Measurements from ENCODE around the gene SETD3.

Gene SETD3

GRCh38 chr14:99520571-99521081 is 40.0 kb upstream of the SETD3 start:
- H3K4me3 Mint-ChIP-seq: no peak overlapping the region
- H3K9me3 Mint-ChIP-seq: no peaks in the 10 kb centered on the region
- peaks cover 2% of the 10 kb centered on the region for H3K27me3 Mint-ChIP-seq
- intact Hi-C loops (cut with micrococcal nuclease): no loop called here
- H3K4me1 Mint-ChIP-seq (ENCODE audit: low read depth): no peaks in the 10 kb centered on the region
- H3K36me3 Mint-ChIP-seq (ENCODE audit: low read depth): no peaks in the 10 kb centered on the region
- no peak overlapping the region for H3K27ac Mint-ChIP-seq

GRCh38 chr14:99519931-99520421 is 39.3 kb upstream of the SETD3 start:
- intact Hi-C loops (cut with micrococcal nuclease): loop anchor here (5.0 kb wide), 1 partner anchor 367 kb away; no protein-coding TSS in a partner anchor
- no peaks in the 10 kb centered on the region for H3K9me3 Mint-ChIP-seq
- peaks cover 2% of the 10 kb centered on the region for H3K27me3 Mint-ChIP-seq
- no peaks in the 10 kb centered on the region for H3K4me1 Mint-ChIP-seq (ENCODE audit: low read depth)
- H3K4me3 Mint-ChIP-seq: no peak overlapping the region
- H3K27ac Mint-ChIP-seq: no peak overlapping the region
- no peaks in the 10 kb centered on the region for H3K36me3 Mint-ChIP-seq (ENCODE audit: low read depth)

GRCh38 chr14:99519347-99519881 is 38.8 kb upstream of the SETD3 start:
- Mint-ChIP-seq H3K9me3 (no peaks in the 10 kb centered on the region), H3K4me1 (ENCODE audit: low read depth) (no peaks in the 10 kb centered on the region), H3K36me3 (ENCODE audit: low read depth) (no peaks in the 10 kb centered on the region), H3K27ac (no peak overlapping the region), H3K4me3 (no peak overlapping the region), H3K27me3 (peaks cover 2% of the 10 kb centered on the region)
- intact Hi-C loops (cut with micrococcal nuclease): loop anchor here (5.0 kb wide), 1 partner anchor 368 kb away; no protein-coding TSS in a partner anchor

DNA sequence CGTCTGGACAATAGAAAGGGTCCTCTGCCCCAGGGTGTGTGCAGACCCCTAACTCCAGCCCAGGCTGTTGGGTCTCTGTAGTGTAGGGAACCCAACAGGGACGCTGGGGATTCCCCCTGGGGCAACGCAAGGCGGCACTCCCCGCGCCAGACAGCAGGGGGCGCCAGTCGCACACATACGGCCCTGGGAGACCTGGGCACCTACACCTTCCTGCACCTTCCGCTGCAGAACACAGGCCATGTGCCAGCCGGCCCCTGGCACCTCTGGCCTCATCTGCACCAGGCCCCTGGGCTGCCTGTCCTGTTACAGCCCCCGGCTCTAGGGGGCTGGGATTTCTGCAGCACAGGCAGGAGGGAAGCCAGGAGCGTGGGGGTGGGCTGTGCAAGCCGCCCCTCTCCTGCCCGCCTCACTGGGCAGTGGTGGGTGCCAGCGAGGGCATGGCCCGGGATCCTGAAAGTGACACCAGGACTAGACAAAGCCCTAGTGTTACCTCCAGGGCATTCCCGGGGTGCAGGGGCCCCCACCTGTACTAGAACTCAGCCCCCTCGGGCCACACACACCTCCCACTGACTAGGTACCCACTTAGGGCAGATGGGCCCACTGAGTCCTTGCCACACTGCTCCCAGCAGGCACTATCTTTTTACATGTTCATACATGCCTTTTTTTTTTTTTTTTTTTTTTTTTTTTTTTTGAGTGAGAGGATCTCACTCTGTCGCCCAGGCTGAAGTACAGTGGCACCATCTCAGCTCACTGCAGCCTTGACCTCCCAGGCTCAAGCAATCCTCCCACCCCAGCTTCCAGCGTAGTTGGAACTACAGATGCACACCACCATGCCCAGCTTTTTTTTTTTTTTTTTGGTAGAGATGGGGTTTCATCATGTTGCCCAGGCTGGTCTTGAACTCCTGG is 38.0 kb upstream of the SETD3 start:
- Mint-ChIP-seq H3K4me1 (ENCODE audit: low read depth) (no peaks in the 10 kb centered on the region), H3K27ac (no peak overlapping the region), H3K36me3 (ENCODE audit: low read depth) (peaks cover 7% of the 10 kb centered on the region), H3K27me3 (peaks cover 1% of the 10 kb centered on the region), H3K9me3 (no peaks in the 10 kb centered on the region), H3K4me3 (no peak overlapping the region)
- intact Hi-C loops (cut with micrococcal nuclease): loop anchor here (1.0 to 5.0 kb wide), 2 partner anchors 111 to 369 kb away; no protein-coding TSS in a partner anchor

DNA sequence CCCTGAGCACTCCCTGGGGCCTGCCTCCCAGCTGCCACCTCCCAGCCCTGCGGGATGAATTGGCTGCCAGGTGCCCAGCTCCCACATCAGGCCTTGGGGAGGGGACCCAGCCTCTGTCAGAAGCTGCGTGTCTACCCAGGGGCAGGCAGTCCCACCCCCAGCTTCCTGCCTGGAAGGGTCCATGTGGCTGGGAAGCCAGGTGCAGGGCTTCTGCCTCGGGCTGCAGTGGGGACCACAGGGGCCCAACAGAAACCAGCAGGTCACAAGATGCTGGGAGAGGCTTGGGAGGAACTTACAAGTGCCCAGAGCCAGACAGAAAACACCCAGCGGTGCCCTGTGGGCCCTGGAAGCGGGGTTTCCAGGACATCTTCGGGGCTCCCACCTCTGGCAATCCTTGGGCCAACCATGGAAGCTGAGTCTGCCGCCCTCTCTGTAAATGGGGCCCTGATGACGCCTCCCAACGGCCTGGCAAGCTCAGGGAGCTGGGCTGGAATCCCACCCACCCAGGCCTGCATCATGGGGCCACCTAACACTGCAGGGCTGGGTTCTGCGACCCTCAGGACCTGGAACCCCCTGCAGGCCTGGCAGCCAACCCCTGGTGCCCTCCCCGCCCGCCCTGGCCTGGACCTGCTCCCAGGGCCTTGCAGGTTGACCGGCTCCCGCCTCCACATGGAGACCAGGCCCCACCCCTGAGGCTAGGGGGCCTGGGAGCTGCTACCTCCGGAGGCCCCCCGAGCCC is 37.2 kb upstream of the SETD3 start:
- peaks cover 16% of the 10 kb centered on the region for H3K36me3 Mint-ChIP-seq (ENCODE audit: low read depth)
- intact Hi-C loops (cut with micrococcal nuclease): loop anchor here (1.0 to 5.0 kb wide), 2 partner anchors 111 to 369 kb away; no protein-coding TSS in a partner anchor
- no peak overlapping the region for H3K4me3 Mint-ChIP-seq
- H3K27ac Mint-ChIP-seq: no peak overlapping the region
- H3K9me3 Mint-ChIP-seq: no peaks in the 10 kb centered on the region
- H3K27me3 Mint-ChIP-seq: peaks cover 1% of the 10 kb centered on the region
- H3K4me1 Mint-ChIP-seq (ENCODE audit: low read depth): no peaks in the 10 kb centered on the region

- Mint-ChIP-seq H3K27me3 (peaks cover 1% of the 10 kb centered on the region), H3K4me1 (ENCODE audit: low read depth) (no peaks in the 10 kb centered on the region), H3K9me3 (no peaks in the 10 kb centered on the region), H3K27ac (no peak overlapping the region), H3K36me3 (ENCODE audit: low read depth) (peaks cover 23% of the 10 kb centered on the region), H3K4me3 (no peak overlapping the region)
- intact Hi-C loops (cut with micrococcal nuclease): loop anchor here (5.0 kb wide), 1 partner anchor 370 kb away; no protein-coding TSS in a partner anchor
Measured at GRCh38 chr14:99516871-99517642, 36.4 kb upstream of the SETD3 start.

DNA sequence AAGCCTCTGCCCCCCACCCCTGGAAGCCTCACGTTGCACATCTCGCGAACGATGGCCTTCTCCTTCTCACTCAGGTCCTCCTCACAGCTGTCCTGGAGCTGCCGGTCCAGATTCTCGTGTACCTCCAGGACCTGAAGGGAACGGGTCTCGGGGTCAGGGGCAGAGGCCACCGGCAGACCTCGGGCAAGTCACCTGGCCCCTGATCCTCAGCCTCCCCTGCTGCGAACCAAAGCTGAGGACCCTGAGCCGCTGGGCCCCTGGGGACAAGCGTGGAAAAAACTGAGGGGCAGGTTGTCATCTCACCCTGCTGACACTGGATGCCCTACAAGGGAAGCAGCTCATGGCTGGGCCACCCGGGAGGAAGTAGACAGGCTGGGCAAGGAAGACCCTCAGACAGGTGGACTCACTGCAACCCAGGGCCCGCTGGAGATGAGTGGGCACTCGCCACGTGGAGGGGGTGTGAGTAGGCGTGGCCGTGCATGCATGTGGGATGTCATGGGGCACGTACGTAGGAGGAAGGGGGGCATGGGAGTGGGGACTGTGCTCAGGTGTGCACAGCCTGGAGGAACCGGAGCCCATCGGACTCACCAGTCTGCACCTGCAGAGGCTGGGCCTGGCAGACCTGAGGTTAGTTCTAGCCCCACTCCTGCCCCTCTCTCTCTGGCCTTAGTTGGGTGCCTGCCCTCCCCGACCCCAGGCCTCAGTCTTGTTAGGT is 35.7 kb upstream of the SETD3 start:
- Mint-ChIP-seq H3K9me3 (no peaks in the 10 kb centered on the region), H3K27me3 (peaks cover 1% of the 10 kb centered on the region), H3K27ac (no peak overlapping the region), H3K4me1 (ENCODE audit: low read depth) (no peaks in the 10 kb centered on the region), H3K4me3 (no peak overlapping the region), H3K36me3 (ENCODE audit: low read depth) (peaks cover 31% of the 10 kb centered on the region)
- intact Hi-C loops (cut with micrococcal nuclease): loop anchor here (5.0 kb wide), 1 partner anchor 371 kb away; no protein-coding TSS in a partner anchor

- H3K27me3 Mint-ChIP-seq: peaks cover 1% of the 10 kb centered on the region
Measured at GRCh38 chr14:99515301-99516155, 34.9 kb upstream of the SETD3 start.

DNA sequence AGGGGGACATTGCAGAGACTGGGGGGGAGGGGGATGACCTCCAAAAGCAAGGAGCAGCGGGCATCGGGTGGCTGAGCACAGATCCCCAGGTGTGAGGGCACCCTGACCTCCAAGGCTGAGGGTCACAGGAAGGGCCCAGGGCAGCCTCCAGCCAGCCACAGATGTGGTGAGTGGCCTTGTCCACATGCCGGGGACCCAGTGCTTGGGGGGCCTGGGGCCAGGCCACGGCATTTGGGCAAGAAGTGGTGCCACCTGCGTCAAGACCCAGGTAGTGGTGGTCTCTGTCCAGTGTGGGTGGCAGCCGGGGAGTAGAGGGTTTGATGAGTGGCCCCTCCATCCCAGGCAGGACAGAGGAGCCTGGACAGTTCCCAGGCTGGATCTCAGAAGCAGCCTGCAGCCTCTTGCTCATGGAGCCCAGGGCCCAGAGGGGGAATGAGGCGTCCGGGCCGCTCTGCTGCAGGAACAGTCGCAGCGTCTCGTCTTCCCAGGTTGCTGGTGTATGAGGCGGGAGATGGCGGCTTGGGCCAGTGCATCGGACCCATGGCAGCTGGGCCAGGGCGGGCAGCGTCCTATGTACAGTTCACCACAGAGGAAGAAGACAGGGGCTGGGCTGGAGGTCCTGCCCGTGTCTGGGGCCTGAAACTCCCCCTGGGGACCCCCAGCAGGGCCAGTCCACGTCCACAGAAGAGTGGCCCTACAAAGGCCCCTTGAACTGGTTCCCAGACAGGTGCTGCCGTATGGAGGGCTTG is 34.1 kb upstream of the SETD3 start:
- Mint-ChIP-seq H3K36me3 (ENCODE audit: low read depth) (peaks cover 44% of the 10 kb centered on the region), H3K27ac (no peak overlapping the region), H3K27me3 (peaks cover 1% of the 10 kb centered on the region), H3K4me3 (no peak overlapping the region), H3K4me1 (ENCODE audit: low read depth) (no peaks in the 10 kb centered on the region), H3K9me3 (no peaks in the 10 kb centered on the region)
- intact Hi-C loops (cut with micrococcal nuclease): loop anchor here (5.0 kb wide), 1 partner anchor 373 kb away; no protein-coding TSS in a partner anchor

More at GRCh38 chr14:99515301-99516155, 34.9 kb upstream of the SETD3 start:
- Mint-ChIP-seq H3K4me3 (no peak overlapping the region), H3K9me3 (no peaks in the 10 kb centered on the region), H3K27ac (no peak overlapping the region), H3K36me3 (ENCODE audit: low read depth) (peaks cover 36% of the 10 kb centered on the region), H3K4me1 (ENCODE audit: low read depth) (no peaks in the 10 kb centered on the region)
- intact Hi-C loops (cut with micrococcal nuclease): loop anchor here (5.0 kb wide), 1 partner anchor 372 kb away; no protein-coding TSS in a partner anchor

- Mint-ChIP-seq H3K9me3 (no peaks in the 10 kb centered on the region), H3K27me3 (peaks cover 1% of the 10 kb centered on the region), H3K36me3 (ENCODE audit: low read depth) (peaks cover 51% of the 10 kb centered on the region), H3K4me1 (ENCODE audit: low read depth) (no peaks in the 10 kb centered on the region), H3K27ac (no peak overlapping the region), H3K4me3 (no peak overlapping the region)
- intact Hi-C loops (cut with micrococcal nuclease): no loop called here
Measured at GRCh38 chr14:99513946-99514551, 33.4 kb upstream of the SETD3 start.

GRCh38 chr14:99513183-99513694 is 32.6 kb upstream of the SETD3 start:
- Mint-ChIP-seq H3K27ac (no peak overlapping the region), H3K4me1 (ENCODE audit: low read depth) (no peaks in the 10 kb centered on the region), H3K4me3 (no peak overlapping the region), H3K27me3 (peaks cover 1% of the 10 kb centered on the region), H3K36me3 (ENCODE audit: low read depth) (peaks cover 59% of the 10 kb centered on the region), H3K9me3 (no peaks in the 10 kb centered on the region)
- intact Hi-C loops (cut with micrococcal nuclease): no loop called here

Data from dendritic cell treated with granulocyte-macrophage colony-stimulating factor and Interleukin-4, amounts not matched to agents 40 ng/mL and 50 ng/mL, for 4 days (primary cell).